Liver (tissue), 9 donors: ENCODE results near the gene APIP. TPM values are rescaled to one million over a fixed set of nuclear protein-coding genes. Genes with fewer than 3 reads are reported as not detected.

Experiments used
- DNase-seq: peaks from one replicate; pipeline ENCODE4 v3.0.0-alpha.2; 2017; ENCODE audit warnings: low spot score
- H3K27ac ChIP-seq, 2 donors: one replicate each; pipeline ENCODE4 v1.7.0; 2013; ENCODE audit warnings: inconsistent platforms in 2 of 2, low read length in 2 of 2, control low read depth in 1 of 2, low read depth in 1 of 2, mild to moderate bottlenecking in 1 of 2
- H3K27me3 ChIP-seq, 4 donors: one replicate each; pipeline versions ENCODE4 v1.6.1 to v1.7.0; 2013; ENCODE audit warnings: low read length in 3 of 4, inconsistent platforms in 1 of 4, mild to moderate bottlenecking in 1 of 4, moderate library complexity in 1 of 4; ENCODE audit not compliant: control insufficient read depth in 4 of 4, insufficient read depth in 4 of 4
- H3K36me3 ChIP-seq, 4 donors: one replicate each; pipeline versions ENCODE4 v1.6.1 to v1.7.0; 2013; ENCODE audit warnings: low read length in 3 of 4, mild to moderate bottlenecking in 3 of 4, low read depth in 1 of 4, moderate library complexity in 1 of 4; ENCODE audit not compliant: control insufficient read depth in 4 of 4, insufficient read depth in 3 of 4
- H3K4me1 ChIP-seq, 4 donors: one replicate each; pipeline versions ENCODE4 v1.6.1 to v1.7.0; 2013; ENCODE audit warnings: low read length in 3 of 4, mild to moderate bottlenecking in 3 of 4, moderate library complexity in 1 of 4; ENCODE audit not compliant: control insufficient read depth in 4 of 4, insufficient read depth in 4 of 4
- H3K4me3 ChIP-seq, 3 donors: one replicate each; pipeline versions ENCODE4 v1.6.1 to v1.7.0; 2013; ENCODE audit warnings: low read length in 3 of 3, control low read depth in 1 of 3, low read depth in 1 of 3, mild to moderate bottlenecking in 1 of 3
- H3K9ac ChIP-seq, 2 donors: one replicate each; pipeline ENCODE4 v1.7.0; 2013; ENCODE audit warnings: low read length in 2 of 2, mild to moderate bottlenecking in 2 of 2, moderate library complexity in 2 of 2, control low read depth in 1 of 2, low read depth in 1 of 2
- H3K9me3 ChIP-seq, 4 donors: one replicate each; pipeline versions ENCODE4 v1.6.1 to v1.7.0; 2013; ENCODE audit warnings: low read length in 3 of 4; ENCODE audit not compliant: control insufficient read depth in 4 of 4
- EGR1 ChIP-seq, 2 donors: IDR thresholded peaks; 2 replicates each; pipeline ENCODE4 v1.6.1; 2016 to 2018; ENCODE audit warnings: antibody characterized with exemption in 2 of 2, low read depth in 2 of 2
- FOXA1 ChIP-seq: IDR thresholded peaks from 2 replicates; pipeline ENCODE4 v1.6.1; 2016; ENCODE audit warnings: antibody characterized with exemption
- FOXA2 ChIP-seq: IDR thresholded peaks from 2 replicates; pipeline ENCODE4 v1.6.1; 2016; ENCODE audit warnings: antibody characterized with exemption
- GABPA ChIP-seq, 2 donors: IDR thresholded peaks in 1 of 2; conservative IDR thresholded peaks in 1 of 2; 2 replicates each; pipeline ENCODE4 v1.6.1; 2016; ENCODE audit warnings: antibody characterized with exemption in 2 of 2, mild to moderate bottlenecking in 1 of 2, moderate library complexity in 1 of 2
- HNF4A ChIP-seq, 2 donors: conservative IDR thresholded peaks; 2 replicates each; pipeline ENCODE4 v1.6.1; 2016; ENCODE audit warnings: antibody characterized with exemption in 2 of 2, mild to moderate bottlenecking in 2 of 2
- JUND ChIP-seq, 2 donors: IDR thresholded peaks; 2 replicates each; pipeline ENCODE4 v1.6.1; 2016; ENCODE audit warnings: antibody characterized with exemption in 2 of 2
- NR2F2 ChIP-seq: IDR thresholded peaks from 2 replicates; pipeline ENCODE4 v1.6.1; 2016; ENCODE audit warnings: antibody characterized with exemption
- RAD21 ChIP-seq, 2 donors: IDR thresholded peaks; 2 replicates each; pipeline ENCODE4 v1.6.1; 2016; ENCODE audit warnings: antibody characterized with exemption in 2 of 2, mild to moderate bottlenecking in 2 of 2
- RXRA ChIP-seq, 2 donors: IDR thresholded peaks; 2 replicates each; pipeline ENCODE4 v1.6.1; 2017 to 2018; ENCODE audit warnings: antibody characterized with exemption in 2 of 2, mild to moderate bottlenecking in 1 of 2
- SP1 ChIP-seq: IDR thresholded peaks from 2 replicates; pipeline ENCODE4 v1.6.1; 2018; ENCODE audit warnings: antibody characterized with exemption, mild to moderate bottlenecking
- TAF1 ChIP-seq: conservative IDR thresholded peaks from 2 replicates; pipeline ENCODE4 v1.6.1; 2016; ENCODE audit warnings: antibody characterized with exemption, mild to moderate bottlenecking
- YY1 ChIP-seq: IDR thresholded peaks from 2 replicates; pipeline ENCODE4 v1.6.1; 2016; ENCODE audit warnings: antibody characterized with exemption, mild to moderate bottlenecking
- WGBS: extraction: QIAGEN DNeasy Blood & Tissue Kit; methylation state at CpG from one replicate; pipeline ENCODE4 v1.1.7; 2013; 5-methylcytosine and 5-hydroxymethylcytosine counted together
- polyA plus RNA-seq, 2 donors: library from polyadenylated mRNA; stranded (reverse) in 1 of 2; unstranded in 1 of 2; fragments of 200-250 nt in 1 of 2; fragments of >200 nt in 1 of 2; fragmentation: Nextera tagmentation in 1 of 2; extraction: Ambion mirVana in 1 of 2; gene quantifications; one replicate each; pipeline versions ENCODE4 v1.2.1 to v1.2.3, GENCODE V29; 2013 to 2015
- total RNA-seq, 2 donors: library from RNA; depleted of rRNA; stranded (reverse); fragments of >200 nt; gene quantifications; one replicate each; pipeline ENCODE4 v1.2.3, GENCODE V29; 2014
- TF ChIP-seq, protein P1 (sequence below): IDR thresholded peaks from 2 replicates; pipeline ENCODE4 v1.6.1; 2016; ENCODE audit warnings: antibody characterized with exemption
- TF ChIP-seq, protein P2 (sequence below): IDR thresholded peaks from 2 replicates; pipeline ENCODE4 v1.6.1; 2016; ENCODE audit warnings: antibody characterized with exemption
- TF ChIP-seq, protein P3 (sequence below): fragments of 150-350 bp; IDR thresholded peaks from 2 replicates; pipeline ENCODE4 v1.5.1; 2017; ENCODE audit warnings: improper control_type of control experiment, low read depth, low read length; ENCODE audit not compliant: missing input control
- TF ChIP-seq, protein P4 (sequence below): IDR thresholded peaks from 2 replicates; pipeline ENCODE4 v1.6.1; 2016; ENCODE audit warnings: antibody characterized with exemption
- TF ChIP-seq, protein P5 (sequence below): IDR thresholded peaks from 2 replicates; pipeline ENCODE4 v1.6.1; 2016; ENCODE audit warnings: antibody characterized with exemption, mild to moderate bottlenecking
- donor health status: healthy.
- donor health status: healthy.
- donor health status: healthy.
- donor health status: healthy.
- donor health status: healthy.

The APIP gene
- total and polyA plus RNA-seq, 4 donors: 13.4 to 26.3 (median 16.5) TPM

DNA sequence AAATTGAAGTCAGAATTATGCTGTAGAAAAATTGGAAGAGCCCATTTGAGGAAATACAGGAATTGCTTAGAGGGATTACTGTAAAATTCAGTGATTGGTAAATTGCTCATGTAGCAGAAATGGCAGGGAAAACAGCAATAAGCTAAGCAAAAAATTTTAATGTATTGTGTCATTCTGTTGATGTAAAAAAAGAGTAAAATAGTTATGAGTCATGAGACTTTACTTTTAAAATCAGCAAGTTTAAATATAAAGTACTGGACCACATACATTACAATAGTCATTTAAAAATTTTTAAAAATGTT is 10.6 kb upstream of the APIP start:
- Histone ChIP-seq H3K4me3 (no peak overlapping the region), H3K9me3 (no peaks in the 10 kb centered on the region), H3K27ac (no peak overlapping the region), H3K36me3 (no peaks in the 10 kb centered on the region), H3K9ac (no peak overlapping the region), H3K27me3 (no peaks in the 10 kb centered on the region), H3K4me1 (peaks cover 6 to 26% (median 15%) of the 10 kb centered on the region in 4 donors)
- no peak for TF ChIP-seq FOXA2
- no peak for TF ChIP-seq EGR1 (IDR thresholded peaks at IDR 0.05; ENCODE audit: low read depth in 2 of 2)
- TF ChIP-seq HNF4A (conservative IDR thresholded peaks at IDR 0.05): no peak
- no peak for TF ChIP-seq RXRA (IDR thresholded peaks at IDR 0.05)
- TF ChIP-seq NR2F2: no peak
- TF ChIP-seq FOXA1: no peak
- no peak for TF ChIP-seq TAF1
- TF ChIP-seq, protein P1, sequence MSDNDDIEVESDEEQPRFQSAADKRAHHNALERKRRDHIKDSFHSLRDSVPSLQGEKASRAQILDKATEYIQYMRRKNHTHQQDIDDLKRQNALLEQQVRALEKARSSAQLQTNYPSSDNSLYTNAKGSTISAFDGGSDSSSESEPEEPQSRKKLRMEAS: no peak
- no peak for TF ChIP-seq RAD21 (IDR thresholded peaks at IDR 0.05)
- TF ChIP-seq, protein P2, sequence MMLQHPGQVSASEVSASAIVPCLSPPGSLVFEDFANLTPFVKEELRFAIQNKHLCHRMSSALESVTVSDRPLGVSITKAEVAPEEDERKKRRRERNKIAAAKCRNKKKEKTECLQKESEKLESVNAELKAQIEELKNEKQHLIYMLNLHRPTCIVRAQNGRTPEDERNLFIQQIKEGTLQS: no peak
- no peak for TF ChIP-seq YY1
- TF ChIP-seq SP1: no peak
- TF ChIP-seq JUND (IDR thresholded peaks at IDR 0.05): no peak
- TF ChIP-seq, protein P3, sequence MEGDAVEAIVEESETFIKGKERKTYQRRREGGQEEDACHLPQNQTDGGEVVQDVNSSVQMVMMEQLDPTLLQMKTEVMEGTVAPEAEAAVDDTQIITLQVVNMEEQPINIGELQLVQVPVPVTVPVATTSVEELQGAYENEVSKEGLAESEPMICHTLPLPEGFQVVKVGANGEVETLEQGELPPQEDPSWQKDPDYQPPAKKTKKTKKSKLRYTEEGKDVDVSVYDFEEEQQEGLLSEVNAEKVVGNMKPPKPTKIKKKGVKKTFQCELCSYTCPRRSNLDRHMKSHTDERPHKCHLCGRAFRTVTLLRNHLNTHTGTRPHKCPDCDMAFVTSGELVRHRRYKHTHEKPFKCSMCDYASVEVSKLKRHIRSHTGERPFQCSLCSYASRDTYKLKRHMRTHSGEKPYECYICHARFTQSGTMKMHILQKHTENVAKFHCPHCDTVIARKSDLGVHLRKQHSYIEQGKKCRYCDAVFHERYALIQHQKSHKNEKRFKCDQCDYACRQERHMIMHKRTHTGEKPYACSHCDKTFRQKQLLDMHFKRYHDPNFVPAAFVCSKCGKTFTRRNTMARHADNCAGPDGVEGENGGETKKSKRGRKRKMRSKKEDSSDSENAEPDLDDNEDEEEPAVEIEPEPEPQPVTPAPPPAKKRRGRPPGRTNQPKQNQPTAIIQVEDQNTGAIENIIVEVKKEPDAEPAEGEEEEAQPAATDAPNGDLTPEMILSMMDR: no peak
- TF ChIP-seq, protein P4, sequence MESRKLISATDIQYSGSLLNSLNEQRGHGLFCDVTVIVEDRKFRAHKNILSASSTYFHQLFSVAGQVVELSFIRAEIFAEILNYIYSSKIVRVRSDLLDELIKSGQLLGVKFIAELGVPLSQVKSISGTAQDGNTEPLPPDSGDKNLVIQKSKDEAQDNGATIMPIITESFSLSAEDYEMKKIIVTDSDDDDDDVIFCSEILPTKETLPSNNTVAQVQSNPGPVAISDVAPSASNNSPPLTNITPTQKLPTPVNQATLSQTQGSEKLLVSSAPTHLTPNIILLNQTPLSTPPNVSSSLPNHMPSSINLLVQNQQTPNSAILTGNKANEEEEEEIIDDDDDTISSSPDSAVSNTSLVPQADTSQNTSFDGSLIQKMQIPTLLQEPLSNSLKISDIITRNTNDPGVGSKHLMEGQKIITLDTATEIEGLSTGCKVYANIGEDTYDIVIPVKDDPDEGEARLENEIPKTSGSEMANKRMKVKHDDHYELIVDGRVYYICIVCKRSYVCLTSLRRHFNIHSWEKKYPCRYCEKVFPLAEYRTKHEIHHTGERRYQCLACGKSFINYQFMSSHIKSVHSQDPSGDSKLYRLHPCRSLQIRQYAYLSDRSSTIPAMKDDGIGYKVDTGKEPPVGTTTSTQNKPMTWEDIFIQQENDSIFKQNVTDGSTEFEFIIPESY: no peak
- DNase-seq: no peak

DNA sequence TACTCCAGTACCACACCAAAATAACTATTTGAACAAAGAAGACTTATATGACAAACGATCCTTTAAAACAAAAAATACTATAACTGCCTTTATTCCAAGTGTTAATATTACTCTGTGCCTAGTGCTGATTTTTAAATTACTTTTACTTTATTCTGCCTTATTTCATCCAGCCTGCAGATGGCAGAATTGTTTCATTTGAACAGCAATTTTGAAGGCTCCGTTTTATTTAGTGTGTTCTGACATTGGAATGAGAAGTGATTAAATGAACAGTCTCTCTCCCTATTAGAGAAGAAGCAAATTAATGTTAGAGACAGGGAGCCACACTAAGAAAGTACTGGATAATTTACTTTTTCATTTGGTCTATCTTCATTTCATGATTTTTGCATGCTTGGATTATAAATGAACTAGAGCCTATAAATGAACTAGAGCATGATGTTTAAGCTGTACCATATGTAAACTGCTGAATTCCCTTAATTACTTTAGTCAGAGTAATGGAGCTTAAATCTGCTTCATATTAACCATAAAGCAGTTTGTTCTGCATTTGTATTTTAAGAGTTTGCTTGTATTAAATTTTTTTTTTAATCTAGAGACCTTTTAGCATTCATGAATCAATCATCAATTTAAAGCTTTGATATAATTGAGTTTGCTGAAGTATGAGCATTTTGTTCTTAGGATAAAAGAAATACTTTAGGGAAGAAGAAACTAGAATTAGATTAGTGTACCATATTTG is 10.1 kb upstream of the APIP start:
- Histone ChIP-seq H3K9me3 (no peaks in the 10 kb centered on the region), H3K4me3 (no peak overlapping the region), H3K27me3 (no peaks in the 10 kb centered on the region), H3K4me1 (peaks cover 6 to 25% (median 15%) of the 10 kb centered on the region in 4 donors), H3K27ac (no peak overlapping the region), H3K9ac (no peak overlapping the region), H3K36me3 (no peaks in the 10 kb centered on the region)
- DNase-seq: no peak
- WGBS: 3% methylated on average over 2 of the region's 2 CpGs
- TF ChIP-seq, protein P5, sequence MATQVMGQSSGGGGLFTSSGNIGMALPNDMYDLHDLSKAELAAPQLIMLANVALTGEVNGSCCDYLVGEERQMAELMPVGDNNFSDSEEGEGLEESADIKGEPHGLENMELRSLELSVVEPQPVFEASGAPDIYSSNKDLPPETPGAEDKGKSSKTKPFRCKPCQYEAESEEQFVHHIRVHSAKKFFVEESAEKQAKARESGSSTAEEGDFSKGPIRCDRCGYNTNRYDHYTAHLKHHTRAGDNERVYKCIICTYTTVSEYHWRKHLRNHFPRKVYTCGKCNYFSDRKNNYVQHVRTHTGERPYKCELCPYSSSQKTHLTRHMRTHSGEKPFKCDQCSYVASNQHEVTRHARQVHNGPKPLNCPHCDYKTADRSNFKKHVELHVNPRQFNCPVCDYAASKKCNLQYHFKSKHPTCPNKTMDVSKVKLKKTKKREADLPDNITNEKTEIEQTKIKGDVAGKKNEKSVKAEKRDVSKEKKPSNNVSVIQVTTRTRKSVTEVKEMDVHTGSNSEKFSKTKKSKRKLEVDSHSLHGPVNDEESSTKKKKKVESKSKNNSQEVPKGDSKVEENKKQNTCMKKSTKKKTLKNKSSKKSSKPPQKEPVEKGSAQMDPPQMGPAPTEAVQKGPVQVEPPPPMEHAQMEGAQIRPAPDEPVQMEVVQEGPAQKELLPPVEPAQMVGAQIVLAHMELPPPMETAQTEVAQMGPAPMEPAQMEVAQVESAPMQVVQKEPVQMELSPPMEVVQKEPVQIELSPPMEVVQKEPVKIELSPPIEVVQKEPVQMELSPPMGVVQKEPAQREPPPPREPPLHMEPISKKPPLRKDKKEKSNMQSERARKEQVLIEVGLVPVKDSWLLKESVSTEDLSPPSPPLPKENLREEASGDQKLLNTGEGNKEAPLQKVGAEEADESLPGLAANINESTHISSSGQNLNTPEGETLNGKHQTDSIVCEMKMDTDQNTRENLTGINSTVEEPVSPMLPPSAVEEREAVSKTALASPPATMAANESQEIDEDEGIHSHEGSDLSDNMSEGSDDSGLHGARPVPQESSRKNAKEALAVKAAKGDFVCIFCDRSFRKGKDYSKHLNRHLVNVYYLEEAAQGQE: no peak
- TF ChIP-seq NR2F2 (no peak), YY1 (peak; percentile 16), JUND (IDR thresholded peaks at IDR 0.05) (no peak), FOXA2 (no peak), RAD21 (IDR thresholded peaks at IDR 0.05) (peak; percentile 96), GABPA (IDR thresholded peaks at IDR 0.05 in 1 of 2, conservative IDR thresholded peaks at IDR 0.05 in 1 of 2) (no peak)
- TF ChIP-seq, protein P3: peak; percentile 80
- TF ChIP-seq, protein P2: no peak
- TF ChIP-seq, protein P4: no peak
